ENCODE results near the gene CHD2. TPM values are rescaled to one million over a fixed set of nuclear protein-coding genes. Genes with fewer than 3 reads are reported as not detected.

CHD2 gene
- total RNA-seq, 1 donor from 2014 or later = 67.5 TPM

DNA sequence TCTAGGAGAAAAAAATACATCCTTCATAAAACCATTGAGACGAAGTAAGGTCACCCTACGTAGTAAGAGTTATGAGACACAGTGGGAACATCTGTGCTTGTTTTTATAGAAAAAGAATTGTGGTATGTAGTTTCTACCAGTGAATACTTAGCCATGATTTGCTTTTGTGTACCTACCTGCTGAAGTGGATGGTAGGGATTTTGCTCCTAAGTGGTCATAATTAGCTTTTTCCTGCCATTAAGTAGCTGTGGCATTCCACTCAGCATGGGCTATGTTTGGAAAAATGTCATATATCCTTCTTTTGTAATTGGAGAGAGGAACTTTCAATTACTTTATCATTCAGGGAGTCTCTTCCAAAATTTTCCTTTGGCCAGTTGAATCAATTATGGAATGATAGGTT lies 63.7 kb downstream of the CHD2 start:
- ATAC-seq = no peak

- ATAC-seq = peak; percentile 18
Measured at GRCh38 chr15:92968926-92969651, 69.0 kb downstream of the CHD2 start.

DNA sequence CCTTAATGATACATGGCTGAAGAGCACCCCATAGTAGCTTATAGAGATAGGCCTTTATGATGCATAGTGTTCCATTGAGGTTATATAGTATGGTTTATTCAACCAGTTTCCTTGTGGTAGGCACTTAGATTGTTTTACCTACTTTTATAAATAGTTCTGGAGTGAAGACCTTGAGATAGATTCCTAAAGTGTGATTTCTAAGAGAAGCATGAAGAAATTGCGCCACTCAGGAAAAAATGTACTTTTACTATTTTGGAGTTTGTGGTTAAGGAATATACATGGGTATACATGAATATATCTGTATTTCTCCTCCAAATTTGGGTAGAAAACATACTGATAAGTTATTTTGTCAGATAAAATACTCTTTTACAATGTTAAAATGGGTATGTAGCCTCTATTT lies 70.5 kb downstream of the CHD2 start:
- ATAC-seq = no peak

GRCh38 chr15:92971081-92971480 lies 71.0 kb downstream of the CHD2 start:
- ATAC-seq = no peak

DNA sequence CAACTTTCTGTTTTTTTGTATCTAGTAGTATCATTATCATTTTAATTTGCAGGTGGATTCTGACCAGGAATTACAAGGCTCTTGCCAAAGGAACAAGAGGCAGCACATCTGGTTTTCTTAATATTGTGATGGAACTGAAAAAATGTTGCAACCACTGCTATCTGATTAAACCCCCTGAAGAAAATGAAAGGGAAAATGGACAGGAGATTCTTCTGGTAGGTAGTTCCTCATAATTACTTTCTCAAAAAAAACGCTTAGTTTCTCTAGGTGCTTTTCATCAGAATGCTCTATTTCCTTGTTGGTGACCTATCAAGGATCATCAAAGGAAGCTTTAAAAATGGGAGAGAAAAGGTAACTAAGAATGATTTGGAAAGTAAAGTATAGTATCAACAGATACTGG lies 71.6 kb downstream of the CHD2 start:
- no peak for ATAC-seq

DNA sequence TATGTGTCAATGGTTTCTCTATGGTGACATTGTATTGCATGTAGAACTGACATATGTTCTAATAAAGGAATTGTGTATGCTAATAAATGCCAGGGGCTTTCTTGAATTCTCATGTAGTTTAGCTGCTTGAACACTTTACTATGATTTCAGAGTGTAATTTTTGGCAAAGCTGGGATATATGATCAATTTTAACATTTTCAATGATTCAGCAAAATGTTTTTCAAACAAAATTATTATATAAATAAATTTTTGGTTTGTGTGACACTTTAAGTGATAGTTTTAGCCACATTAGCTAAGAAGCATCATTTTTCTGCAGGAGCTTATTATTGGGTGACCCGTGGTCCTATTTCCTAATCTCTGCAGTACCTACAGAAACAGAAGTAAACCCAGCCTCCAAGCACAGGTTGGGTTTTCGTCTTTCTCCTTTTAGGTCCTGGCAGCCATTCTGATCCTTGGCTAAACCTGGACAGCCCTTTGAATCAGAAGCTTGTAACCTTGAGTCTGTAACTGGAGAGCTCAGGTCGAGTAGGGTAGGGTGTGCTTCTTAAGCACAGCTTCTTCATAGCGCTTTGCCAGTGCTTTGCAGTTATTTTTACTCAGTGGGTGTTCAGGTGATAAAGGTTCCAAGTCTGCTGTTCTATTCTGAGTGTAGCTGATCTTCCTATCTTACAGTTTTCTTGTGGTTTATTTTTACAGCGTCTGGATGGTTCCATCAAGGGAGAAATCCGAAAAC lies 74.2 kb downstream of the CHD2 start:
- no peak for ATAC-seq

- no peak for ATAC-seq
Measured at GRCh38 chr15:92979011-92979701, 79.0 kb downstream of the CHD2 start.

DNA sequence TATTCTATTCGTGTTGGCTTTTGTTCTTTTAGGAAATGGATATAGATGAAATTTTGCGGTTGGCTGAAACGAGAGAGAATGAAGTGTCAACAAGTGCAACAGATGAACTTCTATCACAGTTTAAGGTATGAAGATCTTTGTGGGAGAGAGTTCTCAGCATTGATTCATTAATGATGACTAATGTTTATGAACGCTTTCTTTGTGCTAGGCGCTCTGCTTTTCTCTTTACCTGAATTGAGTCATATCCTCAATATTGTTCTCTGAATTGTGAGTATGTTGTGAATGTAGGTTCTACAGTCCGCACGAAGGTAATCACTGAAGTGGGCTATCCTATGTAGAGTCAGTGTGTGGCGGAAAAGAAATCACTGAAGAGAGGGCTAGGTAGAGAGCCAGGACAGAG lies 81.2 kb downstream of the CHD2 start:
- ATAC-seq = peak; percentile 87

DNA sequence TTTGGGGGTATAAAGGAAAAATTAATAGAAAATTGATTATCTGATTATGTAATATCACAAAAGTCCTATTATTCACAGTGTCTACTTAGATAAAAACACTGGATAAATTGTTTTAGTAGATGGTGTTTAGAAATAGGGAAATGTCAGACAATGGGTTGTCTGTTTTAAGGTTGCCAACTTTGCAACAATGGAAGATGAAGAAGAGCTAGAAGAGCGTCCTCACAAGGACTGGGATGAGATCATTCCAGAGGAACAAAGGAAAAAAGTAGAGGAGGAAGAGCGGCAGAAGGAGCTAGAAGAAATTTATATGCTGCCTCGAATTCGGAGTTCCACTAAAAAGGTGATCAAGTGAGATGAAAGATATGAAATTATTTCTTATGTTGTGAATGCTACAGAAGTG lies 84.0 kb downstream of the CHD2 start:
- ATAC-seq = no peak

DNA sequence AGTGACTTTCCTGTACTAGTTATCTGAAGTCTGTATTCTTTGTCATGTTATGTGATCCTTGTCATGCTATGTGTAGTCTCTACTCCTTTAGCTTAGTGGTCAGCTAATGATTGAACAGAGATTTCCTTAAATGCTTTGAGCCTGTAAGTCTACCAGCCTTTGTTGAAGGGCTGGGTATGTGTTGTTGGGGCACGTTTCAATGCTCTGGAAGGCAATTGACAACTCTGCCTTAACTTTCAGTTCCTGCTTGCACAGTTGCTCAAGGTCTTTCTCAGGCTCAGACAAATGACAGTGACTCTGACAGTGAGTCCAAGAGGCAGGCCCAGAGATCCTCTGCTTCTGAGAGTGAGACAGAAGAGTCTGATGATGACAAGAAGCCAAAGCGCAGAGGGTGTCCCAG lies 89.3 kb downstream of the CHD2 start:
- ATAC-seq = peak; percentile 18

DNA sequence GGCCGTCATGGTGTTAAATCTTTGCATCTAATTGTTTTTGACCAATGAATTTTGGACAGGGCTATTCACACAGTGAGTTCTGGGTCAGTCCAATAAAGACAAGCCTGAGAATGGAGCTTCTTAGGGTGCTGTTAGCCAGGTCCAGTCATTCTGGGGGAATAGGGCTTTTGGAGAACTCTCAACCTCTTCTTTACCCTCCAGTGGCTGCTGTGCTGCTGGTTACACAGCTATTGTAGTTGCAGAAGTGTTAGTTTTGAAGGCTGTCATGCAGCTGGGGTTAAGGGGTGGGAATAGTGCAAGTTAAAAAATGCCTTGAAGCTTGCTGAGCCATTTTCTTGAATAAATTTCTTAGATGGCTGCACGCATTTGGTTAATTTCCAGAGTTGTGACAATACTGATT lies 89.9 kb downstream of the CHD2 start:
- no peak for ATAC-seq

DNA sequence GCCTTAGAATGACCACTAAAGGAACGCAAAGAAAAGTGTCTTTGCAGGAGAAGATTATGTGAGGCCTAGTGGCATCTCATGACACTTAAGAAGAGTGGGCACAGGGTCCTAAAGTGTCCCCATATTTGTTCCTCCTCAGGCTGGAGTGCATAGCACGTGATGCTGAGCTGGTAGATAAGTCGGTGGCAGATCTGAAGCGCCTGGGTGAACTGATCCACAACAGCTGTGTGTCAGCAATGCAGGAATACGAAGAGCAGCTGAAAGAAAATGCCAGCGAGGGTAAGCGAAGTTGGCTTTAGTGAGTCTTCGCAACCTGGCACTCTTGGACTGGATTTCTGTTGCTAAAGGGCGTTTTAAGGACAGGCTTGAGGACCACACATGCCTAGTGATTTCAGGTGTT lies 92.6 kb downstream of the CHD2 start:
- ATAC-seq = no peak

- ATAC-seq = no peak
Measured at GRCh38 chr15:92997821-92998220, 97.7 kb downstream of the CHD2 start.

- ATAC-seq = no peak
Measured at GRCh38 chr15:93001156-93001555, 101.0 kb downstream of the CHD2 start.

DNA sequence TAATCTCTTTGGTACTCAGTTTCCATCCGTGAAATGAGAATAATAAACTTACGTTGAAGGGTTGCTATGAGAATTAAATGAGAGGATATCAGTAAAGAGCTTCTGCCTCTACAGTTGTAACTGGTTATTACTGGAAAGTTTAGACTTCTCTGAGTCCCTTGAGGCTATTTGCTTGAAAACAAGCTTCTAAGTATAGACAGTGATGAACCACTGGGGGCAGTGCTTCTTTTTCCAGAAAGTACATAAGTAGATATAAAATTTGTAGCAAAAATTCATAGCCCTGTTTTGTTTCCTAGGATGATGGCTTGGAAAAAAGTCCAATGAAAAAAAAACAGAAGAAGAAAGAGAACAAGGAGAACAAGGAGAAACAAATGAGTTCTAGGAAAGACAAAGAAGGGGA lies 101.8 kb downstream of the CHD2 start:
- ATAC-seq = no peak

DNA sequence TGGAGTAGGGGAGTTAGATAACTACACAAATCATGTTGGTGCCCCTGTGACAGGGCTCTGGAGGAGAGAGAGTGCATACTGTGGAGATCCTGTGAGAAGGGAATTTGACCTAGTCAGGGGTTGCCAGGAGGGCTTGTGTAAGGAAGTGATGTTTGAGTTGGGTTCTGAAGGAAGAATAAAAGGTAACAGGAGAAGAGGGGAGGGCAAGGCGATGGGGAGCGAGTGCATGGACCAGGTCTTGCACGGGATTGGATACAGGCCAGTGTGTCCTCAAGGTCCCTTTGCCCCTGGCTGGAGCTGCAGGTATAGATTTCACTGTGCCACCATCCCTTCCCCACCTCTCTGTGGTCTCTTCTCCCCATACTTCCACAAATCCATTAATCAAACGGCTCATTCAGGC lies 105.0 kb downstream of the CHD2 start:
- no peak for ATAC-seq

DNA sequence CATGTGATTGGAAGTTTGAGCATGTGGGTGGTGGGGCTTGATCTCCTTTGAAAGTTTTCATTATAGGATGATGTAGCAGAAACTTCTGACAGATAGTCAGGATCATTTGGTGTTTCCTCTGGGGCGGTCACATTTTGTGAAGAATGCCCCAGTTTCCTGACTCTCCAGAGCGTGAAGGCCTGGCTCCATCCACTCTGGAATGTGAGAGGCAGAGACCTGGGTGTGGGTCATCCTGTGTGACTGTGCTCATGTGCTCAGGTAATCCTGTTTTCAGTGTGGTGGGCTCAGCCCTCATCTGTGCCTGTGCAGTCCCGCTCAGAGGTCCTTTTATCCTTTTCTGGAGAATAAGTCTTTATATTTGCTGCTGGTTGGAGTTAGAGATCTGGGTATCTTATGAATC lies 107.9 kb downstream of the CHD2 start:
- ATAC-seq = no peak

DNA sequence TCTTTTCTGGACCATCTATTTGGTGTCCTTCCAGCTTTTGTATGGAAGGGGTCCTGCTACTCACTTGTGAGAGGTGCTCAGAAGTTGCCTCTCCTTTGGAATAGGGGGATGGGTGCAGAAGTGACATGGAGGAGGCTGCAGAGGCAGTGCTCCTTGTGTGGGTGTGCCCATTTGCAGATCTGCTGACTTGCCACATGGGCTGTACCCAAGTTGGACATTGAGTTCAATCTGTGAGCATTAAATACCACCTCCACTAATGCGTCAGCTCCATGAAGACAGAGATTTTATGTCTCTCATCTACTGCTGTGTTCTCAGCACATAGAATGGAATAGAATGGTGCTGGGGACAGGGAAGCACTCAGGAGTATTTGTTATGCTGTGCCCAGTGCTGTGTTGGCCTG lies 112.7 kb downstream of the CHD2 start:
- ATAC-seq = no peak

GRCh38 chr15:93017526-93017925 lies 117.4 kb downstream of the CHD2 start:
- ATAC-seq = no peak

DNA sequence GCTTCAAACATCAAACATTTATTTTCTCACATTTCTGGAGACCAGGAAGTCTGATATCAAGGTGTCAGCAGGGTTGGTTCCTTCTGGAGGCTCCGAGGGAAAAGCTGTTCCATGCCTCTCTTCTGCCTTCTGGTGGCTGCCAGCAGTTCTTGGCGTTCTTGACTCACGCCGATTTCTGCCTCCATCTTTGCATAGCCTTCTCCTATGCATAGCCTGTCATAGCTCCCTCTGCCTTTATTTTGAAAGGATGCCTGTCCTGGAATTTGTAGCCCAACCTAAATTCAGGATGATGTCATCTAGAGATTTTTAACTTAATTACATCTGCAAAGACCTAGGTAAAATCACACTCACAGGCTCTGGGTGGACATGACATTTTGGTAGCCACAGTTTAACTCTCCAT lies 118.5 kb downstream of the CHD2 start:
- no peak for ATAC-seq

DNA sequence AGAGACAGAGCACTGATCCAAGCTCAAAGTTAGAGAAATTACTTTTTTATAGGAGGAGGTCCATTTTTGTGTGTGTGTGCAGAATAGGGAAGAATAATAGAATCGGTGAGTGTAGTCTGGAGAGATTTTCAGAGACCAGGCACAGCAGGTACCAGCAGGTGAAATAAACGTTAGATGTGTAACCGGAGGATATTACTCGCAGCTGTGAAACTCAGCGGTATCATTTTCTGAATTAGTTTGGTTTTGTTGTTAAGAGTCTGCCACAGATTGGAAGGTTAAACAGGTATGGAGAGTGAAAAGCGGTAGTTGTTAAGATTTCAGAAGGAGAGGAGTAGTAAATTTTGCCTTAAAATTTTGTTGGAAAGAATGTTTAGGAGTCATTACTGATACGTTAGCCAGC lies 119.0 kb downstream of the CHD2 start:
- ATAC-seq = no peak

DNA sequence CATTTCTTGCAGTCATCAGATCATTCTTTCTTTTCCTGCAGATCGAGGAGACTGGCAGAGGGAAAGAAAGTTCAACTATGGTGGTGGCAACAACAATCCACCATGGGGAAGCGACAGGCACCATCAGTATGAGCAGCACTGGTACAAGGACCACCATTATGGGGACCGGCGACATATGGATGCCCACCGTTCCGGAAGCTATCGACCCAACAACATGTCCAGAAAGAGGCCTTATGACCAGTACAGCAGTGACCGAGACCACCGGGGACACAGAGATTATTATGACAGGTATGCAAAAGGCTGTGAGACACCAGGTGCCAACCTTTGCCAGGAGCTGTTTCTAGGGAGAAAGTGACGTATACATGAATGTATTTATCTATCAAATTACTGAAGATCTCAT lies 119.8 kb downstream of the CHD2 start:
- ATAC-seq = no peak

GRCh38 chr15:93020976-93021772 lies 121.0 kb downstream of the CHD2 start:
- no peak for ATAC-seq

Measured in esophagus mucosa (tissue), 1 donor.